ENCODE data around the gene C10orf105.

C10orf105 gene

GRCh38 chr10:71751515-71752224, 32.1 kb upstream of the C10orf105 start:
- DNase-seq: no peak

GRCh38 chr10:71750986-71751385, 31.4 kb upstream of the C10orf105 start:
- DNase-seq: no peak

- DNase-seq: no peak
Observed at GRCh38 chr10:71750124-71750841, 30.7 kb upstream of the C10orf105 start.

GRCh38 chr10:71749396-71749795, 29.8 kb upstream of the C10orf105 start:
- no peak for DNase-seq

- peak; percentile 73 for DNase-seq
Observed at GRCh38 chr10:71748671-71749191, 29.2 kb upstream of the C10orf105 start.

- no peak for DNase-seq
Observed at GRCh38 chr10:71747551-71748523, 28.3 kb upstream of the C10orf105 start.

GRCh38 chr10:71747039-71747531, 27.5 kb upstream of the C10orf105 start:
- no peak for DNase-seq

- no peak for DNase-seq
Observed at GRCh38 chr10:71746344-71747037, 26.9 kb upstream of the C10orf105 start.

- no peak for DNase-seq
Observed at GRCh38 chr10:71745664-71746250, 26.2 kb upstream of the C10orf105 start.

- DNase-seq: no peak
Observed at GRCh38 chr10:71744897-71745663, 25.5 kb upstream of the C10orf105 start.

- DNase-seq: no peak
Observed at GRCh38 chr10:71743866-71744265, 24.3 kb upstream of the C10orf105 start.

- DNase-seq: no peak
Observed at GRCh38 chr10:71743089-71743838, 23.7 kb upstream of the C10orf105 start.

GRCh38 chr10:71742301-71743088, 22.9 kb upstream of the C10orf105 start:
- DNase-seq: no peak

GRCh38 chr10:71741671-71742070, 22.1 kb upstream of the C10orf105 start:
- no peak for DNase-seq

GRCh38 chr10:71741029-71741428, 21.5 kb upstream of the C10orf105 start:
- DNase-seq: no peak

GRCh38 chr10:71740069-71740653, 20.6 kb upstream of the C10orf105 start:
- no peak for DNase-seq

GRCh38 chr10:71739358-71739900, 19.9 kb upstream of the C10orf105 start:
- no peak for DNase-seq

- DNase-seq: no peak
Observed at GRCh38 chr10:71737834-71738197, 18.2 kb upstream of the C10orf105 start.
